ENCODE data around the gene PTOV1. TPM values are rescaled to one million over a fixed set of nuclear protein-coding genes. Genes with fewer than 3 reads are reported as not detected.
A peak's percentile ranks its signal among the peaks of the same experiment; 100 is the strongest.

Gene PTOV1
- total RNA-seq, 6 donors from 2014 or later = 60.2 to 136 (median 106) TPM

GRCh38 chr19:49859682-49860335 lies 8.8 kb downstream of the PTOV1 start:
- 91 to 95% methylated on average over 7 to 19 of the region's 22 CpGs for WGBS, 2 donors
- H3K27ac ChIP-seq = no peak overlapping the region
- H3K4me3 ChIP-seq = no peak overlapping the region

GRCh38 chr19:49860336-49861102 lies 9.6 kb downstream of the PTOV1 start:
- Histone ChIP-seq H3K27me3 (no peaks in the 10 kb centered on the region), H3K36me3 (peaks cover 12 to 95% (median 77%) of the 10 kb centered on the region in 4 donors), H3K4me1 (peaks cover 5 to 14% (median 12%) of the 10 kb centered on the region in 4 donors), H3K4me3 (no peak overlapping the region), H3K27ac (peak overlapping the region in 3 of 4 donors; percentile 54 to 63 (median 61)), H3K9me3 (no peaks in the 10 kb centered on the region)
- DNase-seq = peak in 1 of 2 donors; percentile 62
- WGBS, 2 donors = 79 to 87% methylated on average over 11 to 17 of the region's 17 CpGs
- TF ChIP-seq EP300 (IDR thresholded peaks at IDR 0.05) (no peak), CTCF (IDR thresholded peaks at IDR 0.05) (no peak), POLR2A (IDR thresholded peaks at IDR 0.05) (no peak)
- no peak for ATAC-seq (ENCODE audit: low FRiP score in 2 of 2)

More at GRCh38 chr19:49859682-49860335, 8.8 kb downstream of the PTOV1 start:
- Histone ChIP-seq H3K36me3 (peaks cover 12 to 98% (median 80%) of the 10 kb centered on the region in 4 donors), H3K4me1 (peaks cover 0 to 8% (median 5%) of the 10 kb centered on the region in 4 donors), H3K27me3 (no peaks in the 10 kb centered on the region), H3K9me3 (no peaks in the 10 kb centered on the region)
- ATAC-seq (ENCODE audit: low FRiP score in 2 of 2) (no peak), DNase-seq (peak in 1 of 2 donors; percentile 71)
- no peak for TF ChIP-seq POLR2A (IDR thresholded peaks at IDR 0.05)
- TF ChIP-seq EP300 (IDR thresholded peaks at IDR 0.05) = no peak

GRCh38 chr19:49861107-49861506 lies 10.1 kb downstream of the PTOV1 start:
- no peak for TF ChIP-seq POLR2AphosphoS5 (IDR thresholded peaks at IDR 0.05)
- TF ChIP-seq EP300 (IDR thresholded peaks at IDR 0.05) = no peak
- no peak for TF ChIP-seq POLR2A (IDR thresholded peaks at IDR 0.05)
- no peak for TF ChIP-seq CTCF (IDR thresholded peaks at IDR 0.05)
- Histone ChIP-seq H3K27me3 (no peaks in the 10 kb centered on the region), H3K27ac (peak overlapping the region in 3 of 4 donors; percentile 54 to 63 (median 61)), H3K4me1 (peaks cover 11 to 19% (median 18%) of the 10 kb centered on the region in 4 donors), H3K9me3 (no peaks in the 10 kb centered on the region), H3K36me3 (peaks cover 12 to 89% (median 75%) of the 10 kb centered on the region in 4 donors), H3K4me3 (no peak overlapping the region)
- DNase-seq (peak in 1 of 2 donors; percentile 55), ATAC-seq (ENCODE audit: low FRiP score in 2 of 2) (peak in 1 of 2 donors; percentile 46)
- 31 to 52% methylated on average over 7 to 13 of the region's 13 CpGs for WGBS, 2 donors

DNA sequence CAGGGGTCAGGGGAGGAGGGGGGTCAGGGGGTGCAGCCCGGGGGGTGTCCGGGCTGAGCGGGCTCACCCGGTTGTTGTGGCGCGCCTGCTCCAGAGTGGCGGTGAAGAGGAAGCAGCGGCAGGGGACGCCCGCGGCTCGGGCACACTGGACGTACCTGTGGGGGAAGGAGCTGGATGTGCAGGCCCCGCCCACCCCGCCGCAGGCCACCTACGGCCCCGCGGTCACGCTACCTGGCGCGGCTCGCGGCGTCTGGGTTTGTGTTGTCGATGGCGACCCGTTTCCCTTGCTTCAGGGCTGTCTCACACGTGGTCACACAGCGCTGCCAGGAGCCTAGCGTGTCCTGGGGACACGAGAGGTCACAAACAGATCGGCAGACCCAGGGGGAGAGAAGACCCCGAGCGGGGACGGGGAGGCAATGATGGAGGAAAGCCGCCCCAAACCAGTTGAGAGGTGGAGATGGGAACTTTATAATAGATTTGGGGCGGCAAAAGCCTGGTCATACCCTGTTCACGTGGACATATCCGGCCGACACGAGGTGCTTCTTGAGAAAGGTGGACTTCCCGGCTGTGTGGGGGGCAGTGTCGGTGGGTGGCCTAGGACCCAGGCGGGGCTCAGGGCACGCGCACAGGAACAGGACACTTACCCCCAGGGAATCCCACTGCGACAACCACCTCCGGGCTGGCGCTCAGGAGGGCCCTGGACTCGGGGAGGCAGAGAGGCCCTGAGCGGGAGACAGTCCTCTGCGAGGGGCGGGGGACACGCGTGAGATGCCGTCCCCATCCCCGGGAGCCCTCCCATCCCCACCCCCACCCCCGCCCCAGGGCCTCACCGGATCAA lies 10.8 kb downstream of the PTOV1 start:
- peaks cover 12 to 82% (median 69%) of the 10 kb centered on the region in 4 donors for H3K36me3 ChIP-seq
- ATAC-seq (ENCODE audit: low FRiP score in 2 of 2) = no peak
- no peaks in the 10 kb centered on the region for H3K9me3 ChIP-seq
- H3K27me3 ChIP-seq = no peaks in the 10 kb centered on the region
- DNase-seq = peak in 1 of 2 donors; percentile 88
- TF ChIP-seq EP300 (IDR thresholded peaks at IDR 0.05) = no peak
- TF ChIP-seq POLR2AphosphoS5 (IDR thresholded peaks at IDR 0.05) = no peak
- no peak for TF ChIP-seq POLR2A (IDR thresholded peaks at IDR 0.05)
- peak overlapping the region in 2 of 4 donors; percentile 54 to 63 for H3K27ac ChIP-seq
- no peak overlapping the region for H3K4me3 ChIP-seq
- 84 to 89% methylated on average over 41 to 50 of the region's 60 CpGs for WGBS, 2 donors
- H3K4me1 ChIP-seq = peaks cover 17 to 26% (median 25%) of the 10 kb centered on the region in 4 donors

DNA sequence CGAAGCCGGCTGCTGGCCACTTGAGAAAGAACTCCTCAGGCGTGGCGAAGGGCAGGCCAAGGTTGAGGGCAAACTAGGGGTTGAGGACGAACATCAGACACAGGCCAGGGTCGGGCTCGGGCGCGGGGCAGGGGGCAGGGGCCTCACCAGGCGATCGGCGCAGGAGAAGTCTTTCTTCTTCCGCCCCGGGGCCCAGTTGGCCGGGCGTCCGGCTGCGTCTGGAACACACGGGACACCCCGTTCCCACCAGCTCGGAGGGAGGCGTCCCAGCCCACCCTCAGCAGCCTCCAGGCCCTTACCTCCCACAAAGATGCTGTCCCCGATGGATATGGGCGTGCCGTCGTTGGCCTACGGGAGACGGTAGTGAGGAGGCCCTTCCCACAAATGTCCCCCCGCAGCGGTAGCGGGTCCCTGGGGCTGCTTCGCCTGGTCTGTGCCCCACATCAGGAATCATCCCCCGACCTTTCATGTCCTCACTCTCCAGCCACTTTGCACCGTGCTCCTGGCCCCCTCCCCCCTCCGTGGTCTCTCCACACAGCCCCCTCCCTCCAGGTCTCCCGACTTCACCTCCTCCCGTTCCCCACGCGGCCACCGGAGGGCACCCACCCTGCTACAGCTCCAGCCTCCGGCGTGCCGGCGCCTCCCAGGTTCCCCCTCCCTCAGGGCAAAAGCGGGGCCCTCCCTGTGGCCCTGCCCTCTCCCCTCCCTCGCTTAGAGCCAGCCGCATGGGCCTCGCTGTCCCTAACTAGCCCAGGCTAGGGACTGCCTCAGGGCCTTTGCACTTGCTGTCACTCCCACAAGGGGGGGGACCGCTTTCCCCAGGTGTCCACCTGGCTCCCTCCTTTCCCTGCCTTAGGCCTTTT lies 11.7 kb downstream of the PTOV1 start:
- no peak for ATAC-seq (ENCODE audit: low FRiP score in 2 of 2)
- H3K36me3 ChIP-seq = peaks cover 9 to 74% (median 60%) of the 10 kb centered on the region in 4 donors

More for the DNA sequence above, 11.7 kb downstream of the PTOV1 start:
- Histone ChIP-seq H3K27ac (no peak overlapping the region), H3K4me3 (no peak overlapping the region), H3K4me1 (peaks cover 18 to 27% (median 26%) of the 10 kb centered on the region in 4 donors), H3K9me3 (no peaks in the 10 kb centered on the region), H3K27me3 (no peaks in the 10 kb centered on the region)
- 81 to 86% methylated on average over 25 to 43 of the region's 49 CpGs for WGBS, 2 donors
- peak in 1 of 2 donors; percentile 87 for DNase-seq
- TF ChIP-seq EP300 (IDR thresholded peaks at IDR 0.05) = no peak
- TF ChIP-seq CTCF (IDR thresholded peaks at IDR 0.05) = peak in 1 of 6 experiments; percentile 4
